WTC11 (cell line): Measurements from ENCODE around the gene CD44. TPM values are rescaled to one million over a fixed set of nuclear protein-coding genes. Genes with fewer than 3 reads are reported as not detected.

ENCODE experiments used
- ATAC-seq: fragments of 200-7000 bp; cut with Tn5 transposase; 2 replicates; pipeline ENCODE4 v1.10.0; 2021; ENCODE audit warnings: mild to moderate bottlenecking, moderate library complexity
- CTCF ChIA-PET: fragments of 300-600 bp; sonication (Branson Sonifier 250); formaldehyde crosslinking; loops from one replicate; lab custom pipeline; 2021; ENCODE audit warnings: antibody characterized with exemption; lab: Charles Lee
- POLR2A ChIA-PET: fragments of 350-600 bp; sonication (Branson Sonifier 250); formaldehyde crosslinking; loops from one replicate; lab custom pipeline; 2021; ENCODE audit warnings: antibody characterized with exemption; lab: Charles Lee
- DNase-seq: peaks from one replicate; pipeline ENCODE4 v3.0.0; 2021; ENCODE audit warnings: low spot score
- H3K27ac Mint-ChIP-seq: 2 replicates; pipeline ENCODE4 v1.8.0; 2021; ENCODE audit warnings: mixed read lengths
- H3K27me3 Mint-ChIP-seq: 2 replicates; pipeline ENCODE4 v1.8.0; 2021; ENCODE audit warnings: low read depth, mild to moderate bottlenecking, moderate library complexity, mixed read lengths
- H3K36me3 Mint-ChIP-seq: 2 replicates; pipeline ENCODE4 v1.8.0; 2021; ENCODE audit warnings: mixed read lengths
- H3K4me1 Mint-ChIP-seq: 2 replicates; pipeline ENCODE4 v1.8.0; 2022; ENCODE audit warnings: mixed read lengths
- H3K4me3 Mint-ChIP-seq: 2 replicates; pipeline ENCODE4 v1.8.0; 2021; ENCODE audit warnings: mild to moderate bottlenecking, moderate library complexity, mixed read lengths
- H3K9me3 Mint-ChIP-seq: 2 replicates; pipeline ENCODE4 v1.8.0; 2021; ENCODE audit warnings: mixed read lengths
- E2F1 ChIP-seq: sonication (generic); formaldehyde crosslinking; IDR thresholded peaks from 2 replicates; pipeline ENCODE4 v1.8.0; 2022; ENCODE audit warnings: mild to moderate bottlenecking, missing genetic modification reagents
- ESRRA ChIP-seq: sonication (generic); formaldehyde crosslinking; IDR thresholded peaks from 2 replicates; pipeline ENCODE4 v1.8.1; 2022; ENCODE audit warnings: mild to moderate bottlenecking, missing genetic modification reagents, borderline replicate concordance
- MXD4 ChIP-seq: fragments of 250-450 bp; sonication (Bioruptor Pico); IDR thresholded peaks from 2 replicates; pipeline ENCODE4 v1.8.0; 2021; ENCODE audit warnings: mild to moderate bottlenecking, moderate library complexity, borderline replicate concordance
- NFE2L1 ChIP-seq: sonication (generic); formaldehyde crosslinking; IDR thresholded peaks from 2 replicates; pipeline ENCODE4 v1.8.1; 2023; ENCODE audit warnings: missing genetic modification reagents
- NR1H2 ChIP-seq: sonication (generic); formaldehyde crosslinking; IDR thresholded peaks from 2 replicates; pipeline ENCODE4 v1.9.0; 2021; ENCODE audit warnings: mild to moderate bottlenecking, moderate library complexity, missing genetic modification reagents
- PRDM15 ChIP-seq: sonication (generic); formaldehyde crosslinking; IDR thresholded peaks from 2 replicates; pipeline ENCODE4 v1.8.0; 2022; ENCODE audit warnings: missing genetic modification reagents
- PRRX2 ChIP-seq: fragments of 250-450 bp; sonication (Bioruptor Pico); IDR thresholded peaks from 2 replicates; pipeline ENCODE4 v1.8.0; 2021; ENCODE audit warnings: mild to moderate bottlenecking
- RELA ChIP-seq: sonication (generic); formaldehyde crosslinking; IDR thresholded peaks from 2 replicates; pipeline ENCODE4 v1.8.1; 2022; ENCODE audit warnings: missing genetic modification reagents, mild to moderate bottlenecking, borderline replicate concordance
- SMAD3 ChIP-seq: sonication (generic); formaldehyde crosslinking; IDR thresholded peaks from 2 replicates; pipeline ENCODE4 v1.8.0; 2022; ENCODE audit warnings: missing genetic modification reagents, mild to moderate bottlenecking, borderline replicate concordance
- TP53 ChIP-seq: sonication (generic); formaldehyde crosslinking; IDR thresholded peaks from 2 replicates; pipeline ENCODE4 v1.8.1; 2023; ENCODE audit warnings: mild to moderate bottlenecking, missing genetic modification reagents
- ZNF138 ChIP-seq: sonication (generic); formaldehyde crosslinking; conservative IDR thresholded peaks from 2 replicates; pipeline ENCODE4 v1.8.1; 2022; ENCODE audit warnings: mild to moderate bottlenecking, moderate library complexity, missing genetic modification reagents
- ZNF317 ChIP-seq: sonication (generic); formaldehyde crosslinking; IDR thresholded peaks from 2 replicates; pipeline ENCODE4 v1.8.1; 2023; ENCODE audit warnings: low read depth, mild to moderate bottlenecking, moderate library complexity, missing genetic modification reagents, borderline replicate concordance
- ZNF423 ChIP-seq: fragments of 250-450 bp; sonication (Bioruptor Pico); IDR thresholded peaks from 2 replicates; pipeline ENCODE4 v2.1.2; 2022; ENCODE audit warnings: mild to moderate bottlenecking, moderate library complexity
- total RNA-seq: library from RNA; stranded (reverse); gene quantifications from 3 replicates; pipeline ENCODE4 v1.2.3, GENCODE V29; 2021
- TF ChIP-seq, protein P1 (sequence below): sonication (generic); formaldehyde crosslinking; conservative IDR thresholded peaks from 2 replicates; pipeline ENCODE4 v1.8.1; 2022; ENCODE audit warnings: mild to moderate bottlenecking, missing genetic modification reagents
- TF ChIP-seq, protein P2 (sequence below): fragments of 200-600 bp; IDR thresholded peaks from 2 replicates; pipeline ENCODE4 v1.8.0; 2022; ENCODE audit warnings: antibody characterized with exemption
- TF ChIP-seq, protein P3 (sequence below): sonication (generic); formaldehyde crosslinking; IDR thresholded peaks from 2 replicates; pipeline ENCODE4 v1.8.0; 2022; ENCODE audit warnings: mild to moderate bottlenecking, missing genetic modification reagents
- TF ChIP-seq, protein P4 (sequence below): fragments of 250-450 bp; sonication (Bioruptor Pico); IDR thresholded peaks from 2 replicates; pipeline ENCODE4 v1.9.0; 2021; ENCODE audit warnings: mild to moderate bottlenecking
- TF ChIP-seq, protein P5 (sequence below): sonication (generic); formaldehyde crosslinking; IDR thresholded peaks from 2 replicates; pipeline ENCODE4 v1.8.1; 2022; ENCODE audit warnings: missing genetic modification reagents, borderline replicate concordance

CD44 gene
- total RNA-seq, 1 experiment from 2014 or later = 12.0 TPM

- TF ChIP-seq ZNF138 (CRISPR knock-in tag) = no peak
Observed at GRCh38 chr11:35260342-35260985, 121.5 kb downstream of the CD44 start (continued).

DNA sequence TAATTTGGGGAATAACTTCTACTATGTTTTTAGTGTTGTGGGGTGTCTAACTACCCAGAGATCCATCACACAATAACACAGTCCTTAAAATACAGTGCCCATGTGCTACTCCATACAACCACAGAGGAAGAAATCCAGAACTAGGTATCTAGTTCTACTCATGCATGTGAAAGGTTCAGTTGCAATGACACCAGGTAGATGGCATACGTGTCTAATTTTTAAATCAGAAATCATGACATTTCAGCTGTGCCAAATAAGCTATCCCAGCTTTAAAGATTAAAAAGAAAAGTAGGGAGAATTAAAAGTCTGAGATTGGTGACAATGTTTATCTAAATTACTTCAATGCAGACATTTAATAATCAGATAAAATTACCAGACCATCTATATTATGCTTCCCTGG is 122.2 kb downstream of the CD44 start:
- Mint-ChIP-seq H3K4me1 (no peaks in the 10 kb centered on the region), H3K36me3 (no peaks in the 10 kb centered on the region), H3K4me3 (no peak overlapping the region), H3K27ac (no peak overlapping the region), H3K9me3 (no peaks in the 10 kb centered on the region), H3K27me3 (no peaks in the 10 kb centered on the region)
- DNase-seq (no peak), ATAC-seq (no peak)
- POLR2A ChIA-PET = no interaction called here
- CTCF ChIA-PET = no interaction called here
- TF ChIP-seq, protein P1, sequence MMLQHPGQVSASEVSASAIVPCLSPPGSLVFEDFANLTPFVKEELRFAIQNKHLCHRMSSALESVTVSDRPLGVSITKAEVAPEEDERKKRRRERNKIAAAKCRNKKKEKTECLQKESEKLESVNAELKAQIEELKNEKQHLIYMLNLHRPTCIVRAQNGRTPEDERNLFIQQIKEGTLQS = no peak
- TF ChIP-seq, protein P2, sequence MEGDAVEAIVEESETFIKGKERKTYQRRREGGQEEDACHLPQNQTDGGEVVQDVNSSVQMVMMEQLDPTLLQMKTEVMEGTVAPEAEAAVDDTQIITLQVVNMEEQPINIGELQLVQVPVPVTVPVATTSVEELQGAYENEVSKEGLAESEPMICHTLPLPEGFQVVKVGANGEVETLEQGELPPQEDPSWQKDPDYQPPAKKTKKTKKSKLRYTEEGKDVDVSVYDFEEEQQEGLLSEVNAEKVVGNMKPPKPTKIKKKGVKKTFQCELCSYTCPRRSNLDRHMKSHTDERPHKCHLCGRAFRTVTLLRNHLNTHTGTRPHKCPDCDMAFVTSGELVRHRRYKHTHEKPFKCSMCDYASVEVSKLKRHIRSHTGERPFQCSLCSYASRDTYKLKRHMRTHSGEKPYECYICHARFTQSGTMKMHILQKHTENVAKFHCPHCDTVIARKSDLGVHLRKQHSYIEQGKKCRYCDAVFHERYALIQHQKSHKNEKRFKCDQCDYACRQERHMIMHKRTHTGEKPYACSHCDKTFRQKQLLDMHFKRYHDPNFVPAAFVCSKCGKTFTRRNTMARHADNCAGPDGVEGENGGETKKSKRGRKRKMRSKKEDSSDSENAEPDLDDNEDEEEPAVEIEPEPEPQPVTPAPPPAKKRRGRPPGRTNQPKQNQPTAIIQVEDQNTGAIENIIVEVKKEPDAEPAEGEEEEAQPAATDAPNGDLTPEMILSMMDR = no peak
- TF ChIP-seq, protein P3, sequence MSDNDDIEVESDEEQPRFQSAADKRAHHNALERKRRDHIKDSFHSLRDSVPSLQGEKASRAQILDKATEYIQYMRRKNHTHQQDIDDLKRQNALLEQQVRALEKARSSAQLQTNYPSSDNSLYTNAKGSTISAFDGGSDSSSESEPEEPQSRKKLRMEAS (CRISPR knock-in tag) = no peak
- TF ChIP-seq ZNF138 (CRISPR knock-in tag) = no peak
- no peak for TF ChIP-seq TP53 (CRISPR knock-in tag)
- no peak for TF ChIP-seq E2F1 (CRISPR knock-in tag)

- CTCF ChIA-PET = no interaction called here
- no peaks in the 10 kb centered on the region for H3K9me3 Mint-ChIP-seq
- no peak for TF ChIP-seq ZNF423 (CRISPR knock-in tag)
- no peak for TF ChIP-seq ZNF317 (CRISPR knock-in tag)
- TF ChIP-seq, all 79 proteins: peak for 0
- POLR2A ChIA-PET = no interaction called here
- H3K27ac Mint-ChIP-seq = no peak overlapping the region
- H3K27me3 Mint-ChIP-seq = no peaks in the 10 kb centered on the region
- H3K4me3 Mint-ChIP-seq = no peak overlapping the region
- DNase-seq (no peak), ATAC-seq (no peak)
- H3K36me3 Mint-ChIP-seq = no peaks in the 10 kb centered on the region
- H3K4me1 Mint-ChIP-seq = no peaks in the 10 kb centered on the region
Observed at GRCh38 chr11:35262056-35262455, 123.1 kb downstream of the CD44 start.

DNA sequence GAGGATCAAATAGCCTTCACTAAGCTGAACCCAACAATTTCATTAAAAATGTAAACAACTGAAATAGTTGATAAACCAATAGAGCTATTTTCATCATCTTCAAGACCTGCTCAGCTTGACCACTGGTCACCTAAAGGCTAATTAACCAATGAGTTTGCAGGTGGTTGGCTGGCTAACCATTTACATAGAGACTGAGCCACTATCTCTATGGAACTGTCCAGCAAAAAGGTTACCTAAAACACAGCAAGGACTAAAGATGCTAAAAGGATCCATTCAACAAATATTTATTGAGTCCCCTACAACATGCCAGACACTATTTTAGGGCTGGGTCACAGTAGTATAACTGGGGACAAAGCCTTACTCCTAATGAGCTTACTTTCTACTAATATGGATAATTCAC is 123.8 kb downstream of the CD44 start:
- ChIA-PET POLR2A (no interaction called here), CTCF (no interaction called here)

More for the DNA sequence above, 123.8 kb downstream of the CD44 start:
- H3K36me3 Mint-ChIP-seq = no peaks in the 10 kb centered on the region
- no peak overlapping the region for H3K27ac Mint-ChIP-seq
- H3K4me1 Mint-ChIP-seq = no peaks in the 10 kb centered on the region
- TF ChIP-seq MXD4 (CRISPR knock-in tag) (no peak), PRDM15 (CRISPR knock-in tag) (no peak), SMAD3 (no peak), RELA (CRISPR knock-in tag) (no peak), NFE2L1 (CRISPR knock-in tag) (no peak), PRRX2 (CRISPR knock-in tag) (no peak), ESRRA (CRISPR knock-in tag) (no peak), NR1H2 (CRISPR knock-in tag) (no peak)
- TF ChIP-seq, protein P4, sequence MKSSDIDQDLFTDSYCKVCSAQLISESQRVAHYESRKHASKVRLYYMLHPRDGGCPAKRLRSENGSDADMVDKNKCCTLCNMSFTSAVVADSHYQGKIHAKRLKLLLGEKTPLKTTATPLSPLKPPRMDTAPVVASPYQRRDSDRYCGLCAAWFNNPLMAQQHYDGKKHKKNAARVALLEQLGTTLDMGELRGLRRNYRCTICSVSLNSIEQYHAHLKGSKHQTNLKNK = no peak
- TF ChIP-seq, protein P5, sequence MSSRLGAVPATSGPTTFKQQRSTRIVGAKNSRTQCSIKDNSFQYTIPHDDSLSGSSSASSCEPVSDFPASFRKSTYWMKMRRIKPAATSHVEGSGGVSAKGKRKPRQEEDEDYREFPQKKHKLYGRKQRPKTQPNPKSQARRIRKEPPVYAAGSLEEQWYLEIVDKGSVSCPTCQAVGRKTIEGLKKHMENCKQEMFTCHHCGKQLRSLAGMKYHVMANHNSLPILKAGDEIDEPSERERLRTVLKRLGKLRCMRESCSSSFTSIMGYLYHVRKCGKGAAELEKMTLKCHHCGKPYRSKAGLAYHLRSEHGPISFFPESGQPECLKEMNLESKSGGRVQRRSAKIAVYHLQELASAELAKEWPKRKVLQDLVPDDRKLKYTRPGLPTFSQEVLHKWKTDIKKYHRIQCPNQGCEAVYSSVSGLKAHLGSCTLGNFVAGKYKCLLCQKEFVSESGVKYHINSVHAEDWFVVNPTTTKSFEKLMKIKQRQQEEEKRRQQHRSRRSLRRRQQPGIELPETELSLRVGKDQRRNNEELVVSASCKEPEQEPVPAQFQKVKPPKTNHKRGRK (CRISPR knock-in tag) = no peak
- TF ChIP-seq, protein P3 (CRISPR knock-in tag) = no peak
- TF ChIP-seq, all 79 proteins: peak for 0
- H3K9me3 Mint-ChIP-seq = no peaks in the 10 kb centered on the region
- DNase-seq (no peak), ATAC-seq (no peak)
- H3K4me3 Mint-ChIP-seq = no peak overlapping the region
- H3K27me3 Mint-ChIP-seq = no peaks in the 10 kb centered on the region
